Astrocyte of the hippocampus (primary cell): ENCODE results near the gene NAALADL2.
A peak's percentile ranks its signal among the peaks of the same experiment; 100 is the strongest.
"Not testable (repeated sequence)": the region's sequence is repeated elsewhere in the genome, so short reads cannot be mapped to it uniquely, and the experiment has no call there.

Experiments used
- DNase-seq: peaks from one replicate; pipeline ENCODE4 v3.0.0; 2011; ENCODE audit warnings: low read depth, low spot score

NAALADL2 gene

DNA sequence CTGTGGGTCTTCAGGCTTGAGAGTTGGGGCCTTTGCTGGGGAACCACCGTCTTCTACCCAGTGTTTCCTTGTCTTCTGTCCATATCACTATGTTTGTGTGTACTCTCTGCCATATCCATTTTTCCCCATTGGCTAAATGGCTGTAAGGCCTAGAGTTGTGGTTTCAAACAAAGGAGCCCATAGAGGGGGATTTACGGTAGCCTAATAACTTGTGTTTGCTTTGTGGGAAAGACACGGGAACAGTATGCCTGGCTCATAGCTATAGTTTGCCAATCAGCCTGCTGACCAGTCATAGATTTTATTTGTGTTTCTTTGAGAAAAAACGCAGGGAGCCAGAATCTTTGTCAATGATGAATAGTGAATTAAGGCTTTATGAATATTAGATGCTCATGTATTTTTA is 554.8 kb downstream of the NAALADL2 start:
- peak; percentile 32 for DNase-seq

DNA sequence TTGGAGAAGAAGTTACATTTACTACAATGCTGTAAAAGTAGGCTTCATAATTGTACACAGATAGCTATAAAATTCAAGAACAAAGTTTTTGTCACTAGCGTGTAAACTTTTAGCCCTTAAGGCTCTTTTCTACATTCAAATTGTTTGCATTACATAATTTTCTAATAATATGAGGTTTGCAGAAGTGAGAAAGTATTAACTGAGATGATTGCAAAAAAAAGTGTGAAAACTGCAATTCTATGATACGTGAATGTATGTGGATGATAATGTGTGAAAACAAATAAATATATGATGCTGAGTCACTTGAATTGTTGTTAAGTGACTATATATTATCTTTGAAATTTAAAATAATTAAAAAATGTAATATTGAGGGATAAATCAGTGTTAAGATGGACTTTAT is 557.5 kb downstream of the NAALADL2 start:
- DNase-seq = no peak

DNA sequence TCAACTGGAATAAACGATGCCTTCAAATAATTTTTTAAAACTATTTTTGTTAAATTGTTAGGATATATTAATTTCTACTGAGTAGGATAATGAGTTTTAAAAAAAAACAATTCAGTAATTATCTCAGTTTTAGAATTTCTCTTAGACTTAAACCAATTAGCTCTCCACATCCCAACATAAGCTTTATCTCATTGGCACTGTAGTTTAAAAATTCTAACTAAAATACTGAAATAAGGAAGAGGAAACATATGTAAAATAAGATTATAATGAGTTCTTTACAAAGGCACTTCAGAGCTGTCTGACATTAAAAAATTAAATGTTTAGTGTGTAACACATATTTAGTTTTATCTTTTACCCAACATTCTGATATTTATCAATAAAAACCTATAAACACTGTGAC is 558.3 kb downstream of the NAALADL2 start:
- no peak for DNase-seq

DNA sequence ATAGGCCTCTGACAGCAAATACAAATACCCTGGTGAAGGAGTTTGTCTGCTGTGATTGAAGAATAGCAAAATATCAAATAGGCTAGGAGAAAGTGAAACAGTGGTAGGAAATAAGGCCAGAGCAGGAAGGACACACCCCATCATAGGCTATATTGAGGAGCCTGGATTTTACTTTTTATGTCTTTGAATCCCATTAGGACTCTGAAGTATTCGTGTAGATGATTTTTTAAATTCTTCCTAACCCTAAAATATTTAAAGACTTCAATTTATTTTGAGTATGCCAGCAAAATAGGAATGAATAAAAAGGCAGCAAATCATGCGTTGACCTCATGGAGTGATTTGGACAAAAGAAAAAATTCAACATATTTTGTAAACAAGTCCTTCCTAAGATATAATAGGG is 562.8 kb downstream of the NAALADL2 start:
- peak; percentile 43 for DNase-seq

DNA sequence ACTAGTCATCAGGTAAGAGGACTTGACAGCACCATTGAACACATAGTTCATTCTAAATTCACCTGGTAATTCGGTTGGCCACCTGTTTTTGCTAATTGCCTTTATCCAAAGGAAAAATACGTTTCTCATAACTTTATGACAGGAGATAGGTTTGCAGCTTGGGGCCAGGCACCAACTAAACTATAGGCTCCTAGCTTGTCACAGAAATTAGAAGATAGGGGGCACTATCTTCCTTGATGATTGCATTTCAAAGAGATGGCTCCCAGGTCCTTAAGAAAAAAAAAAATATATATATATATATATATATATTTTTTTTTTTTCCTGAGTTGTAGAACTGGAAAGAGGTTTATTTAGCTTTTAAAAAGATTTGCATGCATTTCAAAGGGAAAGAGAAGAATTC is 563.6 kb downstream of the NAALADL2 start:
- no peak for DNase-seq

DNA sequence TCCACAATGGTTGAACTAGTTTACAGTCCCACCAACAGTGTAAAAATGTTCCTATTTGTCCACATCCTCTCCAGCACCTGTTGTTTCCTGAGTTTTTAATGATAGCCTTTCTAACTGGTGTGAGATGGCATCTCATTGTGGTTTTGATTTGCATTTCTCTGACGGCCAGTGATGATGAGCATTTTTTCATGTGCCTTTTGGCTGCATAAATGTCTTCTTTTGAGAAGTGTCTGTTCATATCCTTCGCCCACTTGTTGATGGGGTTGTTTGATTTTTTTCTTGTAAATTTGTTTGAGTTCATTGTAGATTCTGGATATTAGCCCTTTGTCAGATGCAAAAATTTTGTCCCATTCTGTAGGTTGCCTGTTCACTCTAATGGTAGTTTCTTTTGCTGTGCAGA is 564.7 kb downstream of the NAALADL2 start:
- DNase-seq = not testable (repeated sequence)

DNA sequence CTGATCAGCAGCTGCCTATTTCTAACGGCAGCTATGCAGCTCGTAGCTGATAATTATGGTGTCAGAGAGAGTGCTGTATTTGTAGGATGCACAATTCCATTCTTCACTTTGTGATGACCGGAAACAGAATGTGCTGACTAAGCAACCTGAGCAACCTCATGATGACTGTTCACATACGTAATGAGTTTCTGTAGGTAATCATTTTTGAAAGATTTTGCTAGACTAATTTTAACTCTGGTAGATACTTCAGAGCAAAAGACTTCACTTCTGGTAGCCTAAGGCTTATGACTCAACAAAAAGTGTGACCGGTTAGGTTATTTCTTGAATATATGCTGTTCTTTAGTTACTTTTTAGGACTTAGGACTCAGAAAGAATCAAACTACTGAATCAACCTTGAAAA is 567.7 kb downstream of the NAALADL2 start:
- peak; percentile 20 for DNase-seq

DNA sequence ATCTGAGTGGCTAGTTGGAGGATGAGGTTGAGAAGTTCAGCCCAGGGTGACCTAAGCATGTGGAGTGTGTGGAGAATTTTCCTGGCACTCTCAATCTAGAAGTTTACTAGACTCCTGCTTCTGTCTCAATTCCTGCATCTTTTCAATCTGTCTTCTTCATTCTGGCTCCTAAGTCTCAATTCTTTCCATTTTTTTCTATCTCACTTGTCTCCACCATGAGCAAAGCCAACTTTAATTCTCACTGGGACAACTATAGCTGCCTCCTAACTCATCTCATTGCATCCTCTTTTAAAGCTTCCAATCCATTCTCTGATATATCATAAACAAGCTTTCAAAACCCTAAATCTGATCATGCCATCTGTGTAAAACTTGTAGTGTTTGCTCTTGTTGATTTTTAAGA is 569.3 kb downstream of the NAALADL2 start:
- DNase-seq = no peak

DNA sequence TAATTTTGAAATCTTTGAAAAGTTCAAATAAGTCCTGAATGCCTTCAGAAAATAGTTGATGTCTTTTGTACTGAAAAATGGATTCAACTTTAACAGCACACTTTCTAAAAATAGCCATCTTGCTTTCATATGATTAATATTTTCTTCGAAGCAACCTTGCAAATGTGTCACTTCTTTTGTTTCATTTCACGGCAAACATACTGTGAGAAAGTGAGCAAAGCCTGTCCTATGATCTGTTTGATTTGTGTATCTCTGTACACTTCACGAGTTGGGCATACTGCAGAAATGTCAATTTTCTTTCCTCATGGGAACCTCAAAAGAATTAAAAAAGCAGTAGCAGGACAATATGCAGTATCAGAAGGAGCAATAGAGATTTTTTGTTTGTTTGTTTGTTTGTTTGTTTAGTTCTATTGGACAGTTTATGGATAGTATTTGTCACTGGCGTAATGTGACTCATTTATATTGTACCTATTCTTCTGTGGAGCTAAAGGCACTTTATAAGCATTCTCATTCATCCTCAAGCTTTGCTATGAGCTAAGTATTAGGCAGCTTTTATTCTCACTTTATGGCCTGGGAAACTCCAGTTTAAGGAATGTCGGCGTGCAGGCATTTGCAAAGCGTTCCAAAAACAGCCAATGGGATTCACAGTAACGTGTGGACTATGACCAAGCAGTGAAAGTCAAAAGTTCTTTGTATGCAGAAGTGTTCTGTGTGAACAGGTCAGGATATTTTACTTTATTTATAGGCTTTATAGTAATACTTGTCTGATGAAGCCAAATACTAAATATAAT is 572.0 kb downstream of the NAALADL2 start:
- DNase-seq = peak; percentile 90

DNA sequence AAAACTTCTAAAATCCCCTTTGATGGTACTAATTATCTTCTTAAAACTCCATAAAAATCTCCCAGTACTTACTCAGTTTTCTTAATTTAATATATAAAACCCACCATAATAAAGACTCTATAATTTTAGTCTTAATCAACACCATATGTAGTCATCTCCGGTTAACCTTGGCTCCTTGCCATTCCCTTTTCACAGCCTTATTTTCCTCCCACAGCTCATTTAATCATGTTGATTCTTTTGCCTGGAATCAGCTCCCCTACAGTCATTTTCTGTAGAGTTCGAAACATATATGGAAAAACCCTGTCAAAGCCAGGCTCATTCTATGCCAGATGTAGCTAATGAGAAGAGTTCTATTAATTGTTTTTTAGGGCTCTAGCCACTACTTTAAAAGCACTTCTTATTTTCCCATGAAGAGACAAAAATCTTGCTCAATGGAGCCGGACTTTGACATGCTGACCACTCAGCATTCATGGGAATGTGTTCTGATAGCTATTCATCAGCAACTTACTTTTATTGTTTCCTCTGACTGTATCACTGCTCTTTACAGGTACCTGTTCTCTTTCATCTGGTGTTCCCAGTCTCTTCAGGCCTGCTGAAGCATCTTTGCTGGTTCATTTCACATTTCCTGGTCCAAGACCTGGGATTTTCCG is 573.4 kb downstream of the NAALADL2 start:
- DNase-seq = peak; percentile 74

DNA sequence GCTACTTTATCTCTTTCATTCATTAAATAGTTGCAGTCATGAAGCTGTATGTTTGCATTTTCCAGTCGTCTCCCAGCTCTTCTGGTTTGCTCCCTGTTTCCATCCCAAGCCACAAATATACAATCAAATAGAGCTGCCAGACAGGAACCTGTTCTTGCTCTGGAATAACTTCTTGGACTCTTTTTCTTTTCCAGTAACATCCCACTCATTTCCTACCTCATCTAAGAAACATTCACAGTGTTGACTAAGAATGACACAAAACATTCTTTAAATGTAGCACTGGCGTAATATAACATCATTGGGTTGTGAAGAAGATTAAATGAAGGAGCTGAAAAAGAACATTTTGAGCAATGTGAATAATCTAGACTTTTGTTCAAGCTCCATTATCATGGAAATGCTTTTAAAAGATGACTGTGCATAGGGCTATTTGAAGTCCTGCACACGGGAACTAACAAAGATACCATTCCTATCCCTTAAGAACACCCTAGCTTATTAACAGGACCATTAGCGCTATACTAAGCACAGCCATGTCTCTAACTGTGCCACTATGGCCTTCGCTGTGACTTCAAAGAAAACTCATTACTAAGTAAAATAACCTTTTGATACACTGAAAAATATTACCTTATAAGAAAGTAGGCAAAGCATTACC is 574.0 kb downstream of the NAALADL2 start:
- DNase-seq = peak; percentile 73

DNA sequence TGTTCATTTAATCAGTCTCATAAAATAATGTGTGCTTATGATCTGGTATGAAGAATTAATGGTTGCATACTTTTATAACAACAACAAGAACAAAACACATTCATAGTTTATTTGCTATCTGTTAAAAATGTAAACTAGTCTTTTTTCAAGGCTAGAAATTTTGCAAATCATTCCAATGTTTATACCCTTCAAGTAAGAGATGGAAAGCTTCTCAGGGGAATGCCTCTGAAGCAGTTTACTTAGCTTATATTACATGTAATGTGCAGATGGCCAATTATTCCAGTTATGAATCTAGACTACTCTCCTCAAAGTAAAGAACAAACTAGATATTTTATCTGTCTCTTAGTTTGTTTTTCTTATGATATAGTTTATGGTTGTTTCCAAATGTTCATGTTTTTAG is 575.4 kb downstream of the NAALADL2 start:
- DNase-seq = no peak

DNA sequence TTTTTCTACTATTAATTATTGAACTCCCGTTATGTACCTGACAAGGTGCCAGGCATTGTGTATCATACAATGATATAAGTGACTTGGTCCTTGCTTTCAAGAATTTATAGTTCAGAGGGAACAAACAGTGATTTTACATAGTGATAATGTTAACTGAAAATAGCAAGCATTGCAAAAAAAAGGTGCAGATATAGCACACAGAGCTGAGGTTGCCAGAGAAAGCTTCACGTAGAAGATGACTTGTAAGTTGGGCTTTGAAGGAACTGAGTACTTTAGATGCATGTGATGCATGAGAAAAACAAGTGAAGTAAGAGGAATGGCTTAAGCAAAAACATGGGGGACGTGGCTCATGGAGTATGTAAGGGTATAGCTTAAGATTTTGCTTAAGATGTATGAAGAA is 584.5 kb downstream of the NAALADL2 start:
- DNase-seq = no peak

DNA sequence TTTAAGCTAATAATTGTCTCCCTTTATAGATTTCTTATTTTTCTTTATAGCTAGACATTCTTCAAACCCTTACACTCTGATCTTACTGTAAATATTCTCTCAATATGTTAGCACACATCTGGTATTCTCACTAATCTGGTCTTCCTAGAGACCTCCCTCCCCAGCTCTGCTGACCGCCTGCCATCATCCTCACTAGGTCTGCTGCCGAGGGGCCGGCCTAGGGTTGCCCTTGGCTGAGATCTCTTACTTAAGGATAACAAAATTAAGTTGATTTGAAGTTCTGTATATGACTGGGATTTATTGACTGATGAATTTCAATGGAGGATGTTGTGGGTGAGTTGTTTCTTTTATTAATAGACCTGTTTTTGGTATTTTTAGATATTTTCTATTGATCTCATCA is 586.6 kb downstream of the NAALADL2 start:
- DNase-seq = no peak

DNA sequence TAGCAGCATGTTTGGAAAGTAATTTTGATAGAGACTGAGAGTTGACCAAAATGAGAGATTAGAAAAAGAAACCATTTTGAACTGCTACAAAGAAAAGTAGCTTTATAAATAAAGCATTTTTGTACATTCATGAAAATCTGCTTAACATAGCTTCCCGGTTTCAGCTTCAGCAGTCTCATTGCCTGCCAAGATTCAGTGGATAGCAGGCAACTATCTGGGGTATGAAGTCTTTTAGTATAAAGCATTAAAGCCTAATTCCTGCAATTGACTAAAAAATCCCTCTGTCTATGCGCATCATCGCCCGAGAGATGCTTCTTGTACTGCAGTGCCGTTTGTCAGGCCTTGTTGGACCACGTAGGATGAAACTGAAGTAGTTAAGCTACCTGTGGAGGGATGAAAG is 588.4 kb downstream of the NAALADL2 start:
- peak; percentile 9 for DNase-seq

DNA sequence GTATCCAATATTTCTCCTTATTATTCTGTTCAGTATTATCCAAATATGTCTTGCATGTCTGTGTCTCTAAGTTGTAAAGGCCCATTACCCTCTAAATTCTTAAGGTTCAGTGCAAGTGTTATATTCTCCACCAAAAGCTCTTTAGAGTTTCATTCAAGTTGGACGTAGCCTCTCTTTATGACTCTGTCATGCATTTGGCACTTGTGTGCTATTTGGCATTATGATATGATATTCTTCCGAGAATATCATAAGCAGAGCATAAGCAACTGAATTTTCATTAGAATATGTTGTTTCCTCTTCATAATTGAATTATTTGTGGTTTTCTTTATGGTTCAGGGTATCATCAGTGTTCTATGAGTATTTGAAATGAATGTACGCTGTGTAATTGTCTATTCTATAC is 594.2 kb downstream of the NAALADL2 start:
- DNase-seq = no peak

DNA sequence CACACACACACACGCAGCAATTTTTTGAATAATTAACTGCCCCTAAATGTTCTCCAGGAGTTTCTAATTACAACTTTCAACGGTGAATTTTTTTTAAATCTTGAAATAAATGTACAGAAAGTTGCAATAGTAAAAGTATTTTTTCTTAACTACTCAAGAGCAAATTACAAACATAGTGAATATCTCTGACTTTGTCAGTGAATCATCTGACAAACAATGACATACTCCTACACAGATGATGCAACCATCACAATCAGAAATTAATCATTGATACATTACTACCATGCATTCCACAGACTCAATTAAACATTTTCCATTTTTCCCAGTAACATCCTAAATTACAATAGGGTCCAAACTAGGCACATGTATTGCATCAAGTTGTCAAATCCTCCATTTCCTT is 597.3 kb downstream of the NAALADL2 start:
- DNase-seq = no peak

DNA sequence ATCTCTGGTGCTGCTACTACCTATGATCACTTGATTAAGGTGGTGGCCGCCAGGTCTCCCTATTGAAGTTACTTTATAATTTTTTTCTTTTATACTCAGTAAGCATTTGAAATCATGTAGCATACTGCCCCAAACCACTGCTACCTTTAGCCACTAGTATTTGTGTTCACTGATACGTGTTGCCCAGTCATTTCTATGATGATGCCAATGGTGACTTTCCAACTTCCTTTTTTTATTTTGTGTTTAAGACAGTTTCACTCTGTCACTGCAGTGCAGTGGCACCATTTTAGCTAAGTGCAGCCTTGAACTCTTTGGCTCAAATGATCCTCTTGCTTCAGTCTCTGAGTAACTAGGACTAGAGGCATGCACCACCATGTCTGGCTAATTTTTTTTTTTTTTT is 598.2 kb downstream of the NAALADL2 start:
- no peak for DNase-seq

DNA sequence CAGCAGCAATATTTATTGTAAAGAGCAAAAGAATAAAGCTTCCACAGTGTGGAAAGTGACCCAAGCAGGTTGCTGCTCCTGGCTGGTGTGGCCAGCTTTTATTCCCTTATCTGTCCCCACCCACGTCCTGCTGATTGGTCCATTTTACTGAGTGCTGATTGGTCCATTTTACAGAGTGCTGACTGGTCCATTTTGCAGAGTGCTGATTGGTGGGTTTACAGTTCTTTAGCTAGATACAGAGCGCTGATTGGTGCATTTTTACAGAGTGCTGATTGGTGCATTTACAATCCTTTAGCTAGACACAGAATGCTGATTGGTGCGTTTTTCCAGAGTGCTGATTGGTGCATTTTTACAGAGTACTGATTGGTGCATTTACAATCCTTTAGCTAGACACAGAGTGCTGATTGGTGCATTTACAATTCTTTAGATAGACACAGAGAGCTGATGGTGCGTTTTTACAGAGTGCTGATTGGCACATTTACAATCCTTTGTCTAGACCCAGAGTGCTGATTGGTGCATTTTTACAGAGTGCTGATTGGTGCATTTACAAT is 601.8 kb downstream of the NAALADL2 start:
- DNase-seq = not testable (repeated sequence)

DNA sequence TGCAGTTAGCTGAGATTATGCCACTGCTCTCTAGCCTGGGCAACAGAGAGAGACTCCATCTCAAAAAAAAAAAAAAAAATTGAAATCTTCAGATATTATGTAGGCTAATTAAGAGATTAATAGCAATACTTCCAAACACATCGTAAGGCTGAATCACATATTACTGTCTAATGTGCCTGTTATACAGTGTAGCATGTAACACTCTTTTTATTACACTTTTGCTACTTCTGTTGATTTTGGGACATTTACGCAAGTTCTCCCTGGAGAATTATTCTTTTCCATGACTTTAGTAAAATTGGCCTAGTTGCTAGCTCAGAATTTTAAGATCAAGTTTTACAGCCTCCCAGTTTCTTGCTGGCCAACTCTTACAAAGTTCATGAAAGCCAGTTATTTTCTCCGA is 605.2 kb downstream of the NAALADL2 start:
- no peak for DNase-seq

DNA sequence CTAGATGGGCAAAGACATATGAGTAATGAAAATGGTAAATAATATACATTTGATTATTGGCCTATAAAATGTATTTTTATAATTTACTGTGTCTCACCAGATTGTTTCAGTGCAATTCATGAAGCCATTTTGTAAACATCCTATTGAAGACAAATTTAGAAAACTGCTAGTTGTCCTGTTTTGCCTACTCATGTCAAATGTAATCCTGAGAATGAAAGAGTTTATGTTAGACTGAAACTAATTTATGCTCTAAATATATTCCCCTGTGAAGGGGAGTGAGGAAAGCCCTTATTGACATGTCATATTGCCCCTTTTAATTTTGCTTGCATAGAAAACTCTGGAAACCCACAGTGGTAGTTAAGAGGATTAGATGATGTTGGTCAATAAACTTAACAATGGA is 610.0 kb downstream of the NAALADL2 start:
- DNase-seq = no peak

DNA sequence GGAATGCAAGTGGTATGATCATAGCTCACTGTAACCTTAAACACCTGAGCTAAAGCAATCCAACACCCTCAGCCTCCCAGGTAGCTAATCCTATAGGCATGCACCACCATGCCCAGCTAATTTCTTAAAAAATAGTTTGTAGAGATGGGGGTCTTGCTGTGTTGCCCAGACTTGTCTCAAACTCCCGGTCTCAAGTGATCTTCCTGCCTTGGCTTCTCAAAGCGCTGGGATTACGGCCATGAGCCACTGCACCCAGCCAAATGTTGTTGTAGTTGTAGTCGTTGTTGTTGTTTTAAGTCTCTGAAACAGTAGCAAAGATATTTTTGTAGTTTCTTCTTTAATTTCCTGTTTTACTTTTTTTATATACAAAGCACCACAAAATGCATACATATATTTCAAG is 616.6 kb downstream of the NAALADL2 start:
- no peak for DNase-seq

DNA sequence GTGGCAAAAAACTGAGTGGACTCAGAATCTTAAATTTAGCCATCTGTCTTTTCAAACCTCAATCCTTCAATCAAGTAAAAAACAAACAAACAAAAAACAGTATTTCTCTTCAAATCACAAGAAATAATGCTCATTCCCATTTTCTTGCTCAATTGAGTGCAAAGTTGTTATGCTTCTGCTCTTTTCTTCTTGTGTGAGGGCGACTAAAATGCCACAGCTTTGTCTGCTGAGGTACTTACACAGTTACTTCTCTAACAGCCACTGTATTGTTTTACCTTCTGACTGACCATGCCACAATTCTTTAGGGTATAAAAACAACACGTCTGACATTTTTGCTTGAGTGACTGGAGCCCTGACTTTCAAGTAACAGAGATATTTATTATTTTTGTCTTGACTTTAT is 617.4 kb downstream of the NAALADL2 start:
- DNase-seq = no peak
